ENCODE results near the gene MAP4. TPM values are rescaled to one million over a fixed set of nuclear protein-coding genes. Genes with fewer than 3 reads are reported as not detected.

Gene MAP4
- total and polyA plus RNA-seq, 2 donors (not counting 1 experiment from before 2014, with no cell fraction given): 152 to 243 TPM

GRCh38 chr3:47846880-47847248, 169.4 kb downstream of the MAP4 start:
- Histone ChIP-seq H3K27me3 (ENCODE audit: control insufficient read depth, insufficient read depth, low read length) (no peaks in the 10 kb centered on the region), H3K9me3 (ENCODE audit: control insufficient read depth, insufficient read depth, low read depth, low read length) (no peaks in the 10 kb centered on the region), H3K9ac (ENCODE audit: insufficient read depth, low read length) (no peak overlapping the region), H2AFZ (ENCODE audit: low read length) (no peak overlapping the region), H3K4me3 (replicated peaks in 1 of 4; ENCODE audit: control extremely low read depth in 1 of 4, insufficient read depth in 1 of 4, low read depth in 3 of 4, low read length in 4 of 4) (no peak overlapping the region), H3K4me1 (ENCODE audit: control insufficient read depth, extremely low read depth, insufficient read depth, low read length) (no peaks in the 10 kb centered on the region), H3K4me2 (ENCODE audit: extremely low read depth, insufficient read depth, low read length) (no peak overlapping the region), H3K27ac (ENCODE audit: insufficient read depth, low read length) (no peak overlapping the region), H3K79me2 (ENCODE audit: control insufficient read depth, insufficient read depth, low read length) (no peaks in the 10 kb centered on the region), H3K36me3 (ENCODE audit: control insufficient read depth, insufficient read depth, low read length) (peaks cover 68% of the 10 kb centered on the region), H4K20me1 (ENCODE audit: control insufficient read depth, extremely low read depth, insufficient read depth, low read length) (no peaks in the 10 kb centered on the region)
- TF ChIP-seq CTCF (conservative IDR thresholded peaks at IDR 0.05 in 1 of 2, IDR thresholded peaks at IDR 0.05 in 1 of 2; ENCODE audit: low read depth in 1 of 2, low read length in 2 of 2) (no peak), EZH2 (IDR thresholded peaks at IDR 0.05; ENCODE audit: low read length, missing control alignments) (no peak)
- DNase-seq (ENCODE audit: low read depth in 2 of 2): no peak

GRCh38 chr3:47846186-47846879, 169.9 kb downstream of the MAP4 start:
- no peak overlapping the region for H3K4me2 ChIP-seq (ENCODE audit: extremely low read depth, insufficient read depth, low read length)
- DNase-seq (ENCODE audit: low read depth in 2 of 2): no peak
- no peaks in the 10 kb centered on the region for H4K20me1 ChIP-seq (ENCODE audit: control insufficient read depth, extremely low read depth, insufficient read depth, low read length)
- no peak overlapping the region for H3K27ac ChIP-seq (ENCODE audit: insufficient read depth, low read length)
- H3K79me2 ChIP-seq (ENCODE audit: control insufficient read depth, insufficient read depth, low read length): no peaks in the 10 kb centered on the region
- no peaks in the 10 kb centered on the region for H3K9me3 ChIP-seq (ENCODE audit: control insufficient read depth, insufficient read depth, low read depth, low read length)
- no peaks in the 10 kb centered on the region for H3K4me1 ChIP-seq (ENCODE audit: control insufficient read depth, extremely low read depth, insufficient read depth, low read length)
- no peaks in the 10 kb centered on the region for H3K27me3 ChIP-seq (ENCODE audit: control insufficient read depth, insufficient read depth, low read length)
- peaks cover 71% of the 10 kb centered on the region for H3K36me3 ChIP-seq (ENCODE audit: control insufficient read depth, insufficient read depth, low read length)
- H3K9ac ChIP-seq (ENCODE audit: insufficient read depth, low read length): no peak overlapping the region
- TF ChIP-seq EZH2 (IDR thresholded peaks at IDR 0.05; ENCODE audit: low read length, missing control alignments) (no peak), CTCF (conservative IDR thresholded peaks at IDR 0.05 in 1 of 2, IDR thresholded peaks at IDR 0.05 in 1 of 2; ENCODE audit: low read depth in 1 of 2, low read length in 2 of 2) (no peak)
- no peak overlapping the region for H3K4me3 ChIP-seq (replicated peaks in 1 of 4; ENCODE audit: control extremely low read depth in 1 of 4, insufficient read depth in 1 of 4, low read depth in 3 of 4, low read length in 4 of 4)
- no peak overlapping the region for H2AFZ ChIP-seq (ENCODE audit: low read length)

GRCh38 chr3:47841786-47842349, 174.3 kb downstream of the MAP4 start:
- DNase-seq (ENCODE audit: low read depth in 2 of 2): no peak
- no peak overlapping the region for H3K4me3 ChIP-seq (replicated peaks in 1 of 4; ENCODE audit: control extremely low read depth in 1 of 4, insufficient read depth in 1 of 4, low read depth in 3 of 4, low read length in 4 of 4)
- peaks cover 2% of the 10 kb centered on the region for H3K79me2 ChIP-seq (ENCODE audit: control insufficient read depth, insufficient read depth, low read length)
- TF ChIP-seq EZH2 (IDR thresholded peaks at IDR 0.05; ENCODE audit: low read length, missing control alignments) (no peak), CTCF (conservative IDR thresholded peaks at IDR 0.05 in 1 of 2, IDR thresholded peaks at IDR 0.05 in 1 of 2; ENCODE audit: low read depth in 1 of 2, low read length in 2 of 2) (no peak)
- H3K27me3 ChIP-seq (ENCODE audit: control insufficient read depth, insufficient read depth, low read length): no peaks in the 10 kb centered on the region
- peaks cover 47% of the 10 kb centered on the region for H3K36me3 ChIP-seq (ENCODE audit: control insufficient read depth, insufficient read depth, low read length)
- H3K4me2 ChIP-seq (ENCODE audit: extremely low read depth, insufficient read depth, low read length): no peak overlapping the region
- H4K20me1 ChIP-seq (ENCODE audit: control insufficient read depth, extremely low read depth, insufficient read depth, low read length): no peaks in the 10 kb centered on the region
- H3K27ac ChIP-seq (ENCODE audit: insufficient read depth, low read length): no peak overlapping the region
- H3K4me1 ChIP-seq (ENCODE audit: control insufficient read depth, extremely low read depth, insufficient read depth, low read length): no peaks in the 10 kb centered on the region
- H2AFZ ChIP-seq (ENCODE audit: low read length): no peak overlapping the region
- H3K9me3 ChIP-seq (ENCODE audit: control insufficient read depth, insufficient read depth, low read depth, low read length): no peaks in the 10 kb centered on the region
- no peak overlapping the region for H3K9ac ChIP-seq (ENCODE audit: insufficient read depth, low read length)

Measured in fibroblast of lung (primary cell).